Stimulated activated CD8-positive, alpha-beta memory T cell treated with anti-CD3 and anti-CD28 coated beads, Interleukin-15, amount 100 ng/mL, for 1 hour (primary cell): ENCODE results near the gene GALNT17.
"Not testable (repeated sequence)": the region's sequence is repeated elsewhere in the genome, so short reads cannot be mapped to it uniquely, and the experiment has no call there.

Source experiments
- DNase-seq: peaks from one replicate; pipeline ENCODE4 v3.0.0-alpha.2; 2020; ENCODE audit warnings: low read depth

Gene GALNT17

GRCh38 chr7:71636329-71636728, 504.4 kb downstream of the GALNT17 start:
- no peak for DNase-seq

GRCh38 chr7:71637578-71637977, 505.6 kb downstream of the GALNT17 start:
- DNase-seq, result no peak

GRCh38 chr7:71638108-71638507, 506.2 kb downstream of the GALNT17 start:
- DNase-seq, result no peak

GRCh38 chr7:71639382-71640085, 507.6 kb downstream of the GALNT17 start:
- no peak for DNase-seq

GRCh38 chr7:71643031-71643430, 511.1 kb downstream of the GALNT17 start:
- not testable (repeated sequence) for DNase-seq

- no peak for DNase-seq
Measured at GRCh38 chr7:71645836-71646235, 513.9 kb downstream of the GALNT17 start.

- DNase-seq, result no peak
Measured at GRCh38 chr7:71649812-71650211, 517.9 kb downstream of the GALNT17 start.

GRCh38 chr7:71650653-71651337, 518.9 kb downstream of the GALNT17 start:
- DNase-seq, result no peak

GRCh38 chr7:71652510-71652909, 520.6 kb downstream of the GALNT17 start:
- DNase-seq, result no peak

GRCh38 chr7:71657386-71657785, 525.4 kb downstream of the GALNT17 start:
- no peak for DNase-seq

- no peak for DNase-seq
Measured at GRCh38 chr7:71659622-71660021, 527.7 kb downstream of the GALNT17 start.

- no peak for DNase-seq
Measured at GRCh38 chr7:71661671-71662224, 529.8 kb downstream of the GALNT17 start.

GRCh38 chr7:71665716-71666115, 533.8 kb downstream of the GALNT17 start:
- no peak for DNase-seq

GRCh38 chr7:71668572-71668971, 536.6 kb downstream of the GALNT17 start:
- no peak for DNase-seq

GRCh38 chr7:71679480-71679879, 547.5 kb downstream of the GALNT17 start:
- DNase-seq, result no peak

GRCh38 chr7:71682181-71682580, 550.2 kb downstream of the GALNT17 start:
- no peak for DNase-seq

GRCh38 chr7:71682841-71683781, 551.2 kb downstream of the GALNT17 start:
- no peak for DNase-seq

GRCh38 chr7:71687286-71687685, 555.3 kb downstream of the GALNT17 start:
- no peak for DNase-seq

- DNase-seq, result no peak
Measured at GRCh38 chr7:71687831-71688599, 556.1 kb downstream of the GALNT17 start.

- no peak for DNase-seq
Measured at GRCh38 chr7:71691538-71691937, 559.6 kb downstream of the GALNT17 start.

- DNase-seq, result no peak
Measured at GRCh38 chr7:71694665-71695064, 562.7 kb downstream of the GALNT17 start.

- DNase-seq, result no peak
Measured at GRCh38 chr7:71695186-71695585, 563.2 kb downstream of the GALNT17 start.
